SK-N-SH treated with all-trans-retinoic acid at 6 μM for 48 hours (cell line): ENCODE data around the gene SPEN.

ENCODE experiments used
- ATAC-seq: fragments of 200-7000 bp; cut with Tn5 transposase; 3 replicates; pipeline ENCODE4 v1.9.1; 2020; ENCODE audit warnings: mild to moderate bottlenecking, moderate library complexity
- ARNTL ChIP-seq: fragments of 450-650 bp; formaldehyde crosslinking; IDR thresholded peaks from 2 replicates; pipeline ENCODE4 v1.5.0; 2020; ENCODE audit warnings: low read depth, mild to moderate bottlenecking, moderate library complexity, borderline replicate concordance
- BACH2 ChIP-seq: fragments of 250-450 bp; sonication (Bioruptor Pico); IDR thresholded peaks from 2 replicates; pipeline ENCODE4 v1.9.0; 2021; ENCODE audit warnings: mild to moderate bottlenecking, borderline replicate concordance
- CSDC2 ChIP-seq: fragments of 250-450 bp; sonication (Bioruptor Pico); IDR thresholded peaks from 2 replicates; pipeline ENCODE4 v1.5.0; 2020; ENCODE audit warnings: mild to moderate bottlenecking, moderate library complexity
- ESRRG ChIP-seq: fragments of 250-450 bp; sonication (Bioruptor Pico); IDR thresholded peaks from 2 replicates; pipeline ENCODE4 v1.6.1; 2021; ENCODE audit warnings: mild to moderate bottlenecking
- GLIS3 ChIP-seq: fragments of 250-450 bp; sonication (Bioruptor Pico); IDR thresholded peaks from 2 replicates; pipeline ENCODE4 v1.5.0; 2020; ENCODE audit warnings: mild to moderate bottlenecking, moderate library complexity
- ISL1 ChIP-seq: fragments of 250-450 bp; sonication (Bioruptor Pico); IDR thresholded peaks from 2 replicates; pipeline ENCODE4 v2.1.2; 2022; ENCODE audit warnings: mild to moderate bottlenecking, moderate library complexity
- PPARA ChIP-seq: fragments of 250-450 bp; sonication (Bioruptor Pico); IDR thresholded peaks from 2 replicates; pipeline ENCODE4 v1.5.0; 2020; ENCODE audit warnings: mild to moderate bottlenecking, borderline replicate concordance
- RARB ChIP-seq: fragments of 250-450 bp; sonication (Bioruptor Pico); IDR thresholded peaks from 2 replicates; pipeline ENCODE4 v1.8.0; 2021; ENCODE audit warnings: mild to moderate bottlenecking, moderate library complexity
- TCF4 ChIP-seq: fragments of 250-450 bp; sonication (Bioruptor Pico); IDR thresholded peaks from 2 replicates; pipeline ENCODE4 v1.8.0; 2021; ENCODE audit warnings: mild to moderate bottlenecking, moderate library complexity, borderline replicate concordance
- TOX ChIP-seq: fragments of 250-450 bp; sonication (Bioruptor Pico); IDR thresholded peaks from 2 replicates; pipeline ENCODE4 v1.8.0; 2021; ENCODE audit warnings: mild to moderate bottlenecking, moderate library complexity, borderline replicate concordance
- ZFP30 ChIP-seq: fragments of 450-650 bp; formaldehyde crosslinking; IDR thresholded peaks from 2 replicates; pipeline ENCODE4 v1.5.0; 2022; ENCODE audit warnings: mild to moderate bottlenecking, moderate library complexity
- ZNF565 ChIP-seq: fragments of 450-650 bp; formaldehyde crosslinking; conservative IDR thresholded peaks from 2 replicates; pipeline ENCODE4 v1.5.0; 2020; ENCODE audit warnings: low read depth, mild to moderate bottlenecking, moderate library complexity
- ZNF70 ChIP-seq: fragments of 450-650 bp; formaldehyde crosslinking; IDR thresholded peaks from 2 replicates; pipeline ENCODE4 v1.5.0; 2020; ENCODE audit warnings: mild to moderate bottlenecking, moderate library complexity
- ZNF8 ChIP-seq: fragments of 450-650 bp; formaldehyde crosslinking; IDR thresholded peaks from 2 replicates; pipeline ENCODE4 v1.5.0; 2020; ENCODE audit warnings: mild to moderate bottlenecking, moderate library complexity
- TF ChIP-seq, protein P1 (sequence below): fragments of 250-450 bp; sonication (Bioruptor Pico); IDR thresholded peaks from 2 replicates; pipeline ENCODE4 v1.5.1; 2020; ENCODE audit warnings: low read depth, mild to moderate bottlenecking, moderate library complexity
- TF ChIP-seq, protein P2 (sequence below): fragments of 250-450 bp; sonication (Bioruptor Pico); IDR thresholded peaks from 2 replicates; pipeline ENCODE4 v1.8.0; 2021; ENCODE audit warnings: low read depth, mild to moderate bottlenecking, moderate library complexity, borderline replicate concordance
- TF ChIP-seq, protein P3 (sequence below): fragments of 250-450 bp; sonication (Bioruptor Pico); IDR thresholded peaks from 2 replicates; pipeline ENCODE4 v1.5.1; 2021; ENCODE audit warnings: mild to moderate bottlenecking, moderate library complexity
- TF ChIP-seq, protein P4 (sequence below): fragments of 250-450 bp; sonication (Bioruptor Pico); IDR thresholded peaks from 2 replicates; pipeline ENCODE4 v1.5.0; 2020; ENCODE audit warnings: mild to moderate bottlenecking, moderate library complexity

The SPEN gene

DNA sequence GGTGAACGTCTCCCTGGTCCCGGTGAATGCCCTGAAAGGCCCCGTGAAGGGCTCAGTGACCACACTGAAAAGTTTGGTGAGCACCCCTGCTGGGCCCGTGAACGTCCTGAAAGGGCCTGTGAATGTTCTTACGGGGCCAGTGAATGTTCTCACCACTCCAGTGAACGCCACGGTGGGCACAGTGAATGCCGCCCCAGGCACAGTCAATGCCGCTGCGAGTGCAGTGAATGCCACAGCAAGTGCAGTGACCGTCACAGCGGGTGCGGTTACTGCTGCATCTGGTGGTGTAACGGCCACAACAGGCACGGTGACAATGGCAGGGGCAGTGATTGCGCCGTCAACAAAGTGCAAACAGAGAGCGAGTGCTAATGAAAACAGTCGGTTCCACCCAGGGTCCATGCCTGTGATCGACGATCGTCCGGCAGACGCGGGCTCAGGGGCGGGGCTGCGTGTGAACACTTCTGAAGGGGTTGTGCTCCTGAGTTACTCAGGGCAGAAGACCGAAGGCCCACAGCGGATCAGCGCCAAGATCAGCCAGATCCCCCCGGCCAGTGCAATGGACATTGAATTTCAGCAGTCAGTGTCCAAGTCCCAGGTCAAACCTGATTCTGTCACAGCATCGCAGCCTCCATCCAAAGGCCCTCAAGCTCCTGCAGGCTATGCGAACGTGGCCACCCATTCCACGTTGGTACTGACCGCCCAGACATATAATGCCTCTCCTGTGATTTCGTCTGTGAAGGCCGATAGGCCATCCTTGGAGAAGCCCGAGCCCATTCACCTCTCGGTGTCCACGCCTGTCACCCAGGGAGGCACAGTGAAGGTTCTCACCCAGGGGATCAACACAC is 86.9 kb downstream of the SPEN start:
- ATAC-seq, result no peak
- no peak for TF ChIP-seq BACH2 (CRISPR knock-in tag)
- TF ChIP-seq, all 23 proteins: peak for 0

DNA sequence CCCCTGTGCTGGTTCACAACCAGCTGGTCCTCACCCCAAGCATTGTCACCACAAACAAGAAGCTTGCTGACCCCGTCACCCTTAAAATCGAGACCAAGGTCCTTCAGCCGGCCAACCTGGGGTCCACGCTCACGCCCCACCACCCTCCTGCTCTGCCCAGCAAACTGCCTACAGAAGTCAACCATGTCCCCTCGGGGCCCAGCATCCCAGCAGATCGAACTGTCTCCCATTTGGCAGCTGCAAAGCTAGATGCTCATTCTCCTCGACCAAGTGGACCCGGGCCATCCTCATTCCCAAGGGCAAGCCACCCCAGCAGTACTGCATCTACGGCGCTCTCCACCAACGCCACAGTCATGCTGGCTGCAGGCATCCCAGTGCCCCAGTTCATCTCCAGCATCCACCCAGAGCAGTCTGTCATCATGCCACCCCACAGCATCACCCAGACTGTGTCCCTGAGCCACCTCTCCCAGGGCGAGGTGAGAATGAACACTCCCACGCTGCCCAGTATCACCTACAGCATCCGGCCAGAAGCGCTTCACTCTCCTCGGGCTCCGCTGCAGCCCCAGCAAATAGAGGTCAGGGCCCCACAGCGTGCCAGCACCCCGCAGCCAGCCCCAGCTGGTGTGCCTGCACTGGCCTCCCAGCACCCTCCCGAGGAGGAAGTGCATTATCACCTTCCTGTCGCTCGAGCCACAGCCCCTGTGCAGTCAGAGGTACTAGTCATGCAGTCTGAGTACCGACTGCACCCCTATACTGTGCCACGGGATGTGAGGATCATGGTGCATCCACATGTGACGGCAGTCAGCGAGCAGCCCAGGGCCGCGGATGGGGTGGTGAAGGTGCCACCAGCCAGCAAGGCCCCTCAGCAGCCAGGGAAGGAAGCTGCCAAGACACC is 87.8 kb downstream of the SPEN start:
- TF ChIP-seq, protein P1, sequence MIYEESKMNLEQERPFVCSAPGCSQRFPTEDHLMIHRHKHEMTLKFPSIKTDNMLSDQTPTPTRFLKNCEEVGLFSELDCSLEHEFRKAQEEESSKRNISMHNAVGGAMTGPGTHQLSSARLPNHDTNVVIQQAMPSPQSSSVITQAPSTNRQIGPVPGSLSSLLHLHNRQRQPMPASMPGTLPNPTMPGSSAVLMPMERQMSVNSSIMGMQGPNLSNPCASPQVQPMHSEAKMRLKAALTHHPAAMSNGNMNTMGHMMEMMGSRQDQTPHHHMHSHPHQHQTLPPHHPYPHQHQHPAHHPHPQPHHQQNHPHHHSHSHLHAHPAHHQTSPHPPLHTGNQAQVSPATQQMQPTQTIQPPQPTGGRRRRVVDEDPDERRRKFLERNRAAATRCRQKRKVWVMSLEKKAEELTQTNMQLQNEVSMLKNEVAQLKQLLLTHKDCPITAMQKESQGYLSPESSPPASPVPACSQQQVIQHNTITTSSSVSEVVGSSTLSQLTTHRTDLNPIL (CRISPR knock-in tag), result no peak
- TF ChIP-seq PPARA (no peak), ESRRG (no peak), ISL1 (CRISPR knock-in tag) (no peak), TCF4 (CRISPR knock-in tag) (no peak), ZNF8 (no peak), ZNF70 (CRISPR knock-in tag) (no peak), ARNTL (CRISPR knock-in tag) (no peak), ZNF565 (no peak), RARB (CRISPR knock-in tag) (no peak)
- TF ChIP-seq, protein P2, sequence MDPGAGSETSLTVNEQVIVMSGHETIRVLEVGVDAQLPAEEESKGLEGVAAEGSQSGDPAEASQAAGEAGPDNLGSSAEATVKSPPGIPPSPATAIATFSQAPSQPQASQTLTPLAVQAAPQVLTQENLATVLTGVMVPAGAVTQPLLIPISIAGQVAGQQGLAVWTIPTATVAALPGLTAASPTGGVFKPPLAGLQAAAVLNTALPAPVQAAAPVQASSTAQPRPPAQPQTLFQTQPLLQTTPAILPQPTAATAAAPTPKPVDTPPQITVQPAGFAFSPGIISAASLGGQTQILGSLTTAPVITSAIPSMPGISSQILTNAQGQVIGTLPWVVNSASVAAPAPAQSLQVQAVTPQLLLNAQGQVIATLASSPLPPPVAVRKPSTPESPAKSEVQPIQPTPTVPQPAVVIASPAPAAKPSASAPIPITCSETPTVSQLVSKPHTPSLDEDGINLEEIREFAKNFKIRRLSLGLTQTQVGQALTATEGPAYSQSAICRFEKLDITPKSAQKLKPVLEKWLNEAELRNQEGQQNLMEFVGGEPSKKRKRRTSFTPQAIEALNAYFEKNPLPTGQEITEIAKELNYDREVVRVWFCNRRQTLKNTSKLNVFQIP (CRISPR knock-in tag), result no peak
- TF ChIP-seq, all 23 proteins: peak for 0
- no peak for ATAC-seq

DNA sequence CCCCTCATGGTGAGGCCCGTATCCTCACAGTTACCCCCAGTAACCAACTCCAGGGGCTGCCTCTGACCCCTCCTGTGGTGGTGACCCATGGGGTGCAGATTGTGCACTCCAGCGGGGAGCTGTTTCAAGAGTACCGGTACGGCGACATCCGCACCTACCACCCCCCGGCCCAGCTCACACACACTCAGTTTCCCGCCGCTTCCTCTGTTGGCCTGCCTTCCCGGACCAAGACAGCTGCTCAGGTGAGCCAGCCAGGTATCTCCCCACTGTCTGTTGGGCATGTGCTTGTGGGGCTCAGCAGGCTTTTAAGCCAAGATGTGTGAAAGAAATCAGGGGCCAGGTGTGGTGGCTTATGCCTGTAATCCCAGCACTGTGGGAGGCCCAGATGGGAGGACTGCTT is 88.5 kb downstream of the SPEN start:
- TF ChIP-seq, protein P3, sequence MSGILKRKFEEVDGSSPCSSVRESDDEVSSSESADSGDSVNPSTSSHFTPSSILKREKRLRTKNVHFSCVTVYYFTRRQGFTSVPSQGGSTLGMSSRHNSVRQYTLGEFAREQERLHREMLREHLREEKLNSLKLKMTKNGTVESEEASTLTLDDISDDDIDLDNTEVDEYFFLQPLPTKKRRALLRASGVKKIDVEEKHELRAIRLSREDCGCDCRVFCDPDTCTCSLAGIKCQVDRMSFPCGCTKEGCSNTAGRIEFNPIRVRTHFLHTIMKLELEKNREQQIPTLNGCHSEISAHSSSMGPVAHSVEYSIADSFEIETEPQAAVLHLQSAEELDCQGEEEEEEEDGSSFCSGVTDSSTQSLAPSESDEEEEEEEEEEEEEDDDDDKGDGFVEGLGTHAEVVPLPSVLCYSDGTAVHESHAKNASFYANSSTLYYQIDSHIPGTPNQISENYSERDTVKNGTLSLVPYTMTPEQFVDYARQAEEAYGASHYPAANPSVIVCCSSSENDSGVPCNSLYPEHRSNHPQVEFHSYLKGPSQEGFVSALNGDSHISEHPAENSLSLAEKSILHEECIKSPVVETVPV (CRISPR knock-in tag), result no peak
- TF ChIP-seq ISL1 (CRISPR knock-in tag), result no peak
- TF ChIP-seq, protein P2 (CRISPR knock-in tag), result no peak
- no peak for TF ChIP-seq TOX (CRISPR knock-in tag)
- no peak for TF ChIP-seq CSDC2 (CRISPR knock-in tag)
- no peak for ATAC-seq

DNA sequence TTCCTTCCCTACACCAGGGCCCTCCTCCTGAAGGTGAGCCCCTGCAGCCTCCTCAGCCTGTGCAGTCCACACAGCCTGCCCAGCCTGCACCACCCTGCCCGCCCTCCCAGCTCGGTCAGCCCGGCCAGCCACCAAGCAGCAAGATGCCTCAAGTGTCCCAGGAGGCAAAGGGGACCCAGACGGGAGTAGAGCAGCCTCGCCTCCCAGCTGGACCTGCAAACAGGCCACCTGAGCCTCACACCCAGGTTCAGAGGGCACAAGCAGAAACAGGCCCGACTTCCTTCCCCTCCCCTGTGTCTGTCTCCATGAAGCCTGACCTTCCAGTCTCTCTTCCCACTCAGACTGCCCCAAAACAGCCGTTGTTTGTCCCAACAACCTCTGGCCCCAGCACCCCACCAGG is 89.6 kb downstream of the SPEN start:
- TF ChIP-seq, protein P4, sequence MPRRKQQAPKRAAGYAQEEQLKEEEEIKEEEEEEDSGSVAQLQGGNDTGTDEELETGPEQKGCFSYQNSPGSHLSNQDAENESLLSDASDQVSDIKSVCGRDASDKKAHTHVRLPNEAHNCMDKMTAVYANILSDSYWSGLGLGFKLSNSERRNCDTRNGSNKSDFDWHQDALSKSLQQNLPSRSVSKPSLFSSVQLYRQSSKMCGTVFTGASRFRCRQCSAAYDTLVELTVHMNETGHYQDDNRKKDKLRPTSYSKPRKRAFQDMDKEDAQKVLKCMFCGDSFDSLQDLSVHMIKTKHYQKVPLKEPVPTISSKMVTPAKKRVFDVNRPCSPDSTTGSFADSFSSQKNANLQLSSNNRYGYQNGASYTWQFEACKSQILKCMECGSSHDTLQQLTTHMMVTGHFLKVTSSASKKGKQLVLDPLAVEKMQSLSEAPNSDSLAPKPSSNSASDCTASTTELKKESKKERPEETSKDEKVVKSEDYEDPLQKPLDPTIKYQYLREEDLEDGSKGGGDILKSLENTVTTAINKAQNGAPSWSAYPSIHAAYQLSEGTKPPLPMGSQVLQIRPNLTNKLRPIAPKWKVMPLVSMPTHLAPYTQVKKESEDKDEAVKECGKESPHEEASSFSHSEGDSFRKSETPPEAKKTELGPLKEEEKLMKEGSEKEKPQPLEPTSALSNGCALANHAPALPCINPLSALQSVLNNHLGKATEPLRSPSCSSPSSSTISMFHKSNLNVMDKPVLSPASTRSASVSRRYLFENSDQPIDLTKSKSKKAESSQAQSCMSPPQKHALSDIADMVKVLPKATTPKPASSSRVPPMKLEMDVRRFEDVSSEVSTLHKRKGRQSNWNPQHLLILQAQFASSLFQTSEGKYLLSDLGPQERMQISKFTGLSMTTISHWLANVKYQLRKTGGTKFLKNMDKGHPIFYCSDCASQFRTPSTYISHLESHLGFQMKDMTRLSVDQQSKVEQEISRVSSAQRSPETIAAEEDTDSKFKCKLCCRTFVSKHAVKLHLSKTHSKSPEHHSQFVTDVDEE, result no peak
- no peak for TF ChIP-seq ESRRG
- TF ChIP-seq ZFP30, result no peak
- TF ChIP-seq GLIS3 (CRISPR knock-in tag), result no peak

More for the DNA sequence above, 89.6 kb downstream of the SPEN start:
- peak; percentile 3; the same call in 2 of the 3 replicates for ATAC-seq
